ENCODE data around the gene RNASET2. TPM values are rescaled to one million over a fixed set of nuclear protein-coding genes. Genes with fewer than 3 reads are reported as not detected.
A peak's percentile ranks its signal among the peaks of the same experiment; 100 is the strongest.

Gene RNASET2
- polyA plus RNA-seq, 3 donors, result 432 to 562 (median 493) TPM

DNA sequence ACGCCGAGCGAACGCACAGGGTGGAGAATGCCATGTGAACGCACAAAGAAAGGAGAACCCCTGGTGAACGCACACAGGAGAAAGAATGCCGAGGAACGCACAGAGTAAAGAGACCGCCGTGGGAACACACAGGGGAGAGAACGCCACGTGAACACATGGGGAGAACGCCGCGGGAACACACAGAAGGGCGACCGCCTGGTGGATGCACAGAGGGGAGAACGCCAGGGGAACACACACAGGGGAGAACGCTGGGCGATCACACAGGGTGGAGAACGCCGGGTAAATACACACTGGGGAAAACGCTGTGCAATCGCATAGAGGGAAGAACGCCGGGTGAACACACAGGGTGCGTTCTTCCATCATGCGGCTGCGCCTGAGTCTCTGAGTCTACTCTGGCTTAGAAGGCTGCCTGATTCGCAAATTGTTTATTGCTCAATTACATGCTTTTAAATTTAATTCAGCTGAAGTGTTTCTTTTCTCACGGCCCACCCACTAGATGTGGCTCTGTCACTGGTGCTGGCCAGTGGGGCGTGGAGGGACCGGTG lies 54.1 kb downstream of the RNASET2 start:
- TF ChIP-seq, protein P1, sequence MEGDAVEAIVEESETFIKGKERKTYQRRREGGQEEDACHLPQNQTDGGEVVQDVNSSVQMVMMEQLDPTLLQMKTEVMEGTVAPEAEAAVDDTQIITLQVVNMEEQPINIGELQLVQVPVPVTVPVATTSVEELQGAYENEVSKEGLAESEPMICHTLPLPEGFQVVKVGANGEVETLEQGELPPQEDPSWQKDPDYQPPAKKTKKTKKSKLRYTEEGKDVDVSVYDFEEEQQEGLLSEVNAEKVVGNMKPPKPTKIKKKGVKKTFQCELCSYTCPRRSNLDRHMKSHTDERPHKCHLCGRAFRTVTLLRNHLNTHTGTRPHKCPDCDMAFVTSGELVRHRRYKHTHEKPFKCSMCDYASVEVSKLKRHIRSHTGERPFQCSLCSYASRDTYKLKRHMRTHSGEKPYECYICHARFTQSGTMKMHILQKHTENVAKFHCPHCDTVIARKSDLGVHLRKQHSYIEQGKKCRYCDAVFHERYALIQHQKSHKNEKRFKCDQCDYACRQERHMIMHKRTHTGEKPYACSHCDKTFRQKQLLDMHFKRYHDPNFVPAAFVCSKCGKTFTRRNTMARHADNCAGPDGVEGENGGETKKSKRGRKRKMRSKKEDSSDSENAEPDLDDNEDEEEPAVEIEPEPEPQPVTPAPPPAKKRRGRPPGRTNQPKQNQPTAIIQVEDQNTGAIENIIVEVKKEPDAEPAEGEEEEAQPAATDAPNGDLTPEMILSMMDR (IDR thresholded peaks at IDR 0.05), result no peak
- Histone ChIP-seq H4K20me1 (ENCODE audit: insufficient read depth, low read length) (no peaks in the 10 kb centered on the region), H3K4me3 (replicated peaks in 1 of 3; ENCODE audit: low read depth in 2 of 3, low read length in 3 of 3) (no peak overlapping the region), H3K4me2 (replicated peaks; ENCODE audit: extremely low read depth, low read length, poor library complexity, severe bottlenecking) (no peak overlapping the region), H3K27me3 (ENCODE audit: control insufficient read depth in 2 of 2, insufficient read depth in 2 of 2, low read length in 2 of 2) (no peaks in the 10 kb centered on the region), H3K27ac (ENCODE audit: low read depth in 1 of 2, low read length in 2 of 2) (no peak overlapping the region), H3K9ac (ENCODE audit: insufficient read depth, low read length, poor library complexity, severe bottlenecking) (no peak overlapping the region), H2AFZ (ENCODE audit: insufficient read depth, low read depth, low read length, poor library complexity, severe bottlenecking) (no peak overlapping the region), H3K36me3 (replicated peaks in 1 of 2; ENCODE audit: control insufficient read depth in 1 of 2, insufficient read depth in 2 of 2, low read length in 2 of 2) (no peaks in the 10 kb centered on the region), H3K79me2 (ENCODE audit: insufficient read depth, low read length) (no peaks in the 10 kb centered on the region), H3K9me3 (replicated peaks in 1 of 2; ENCODE audit: control insufficient read depth in 1 of 2, insufficient read depth in 1 of 2, low read length in 2 of 2) (peaks cover 14 to 35% of the 10 kb centered on the region in 2 donors), H3K4me1 (ENCODE audit: control insufficient read depth in 1 of 2, insufficient read depth in 2 of 2, low read length in 2 of 2) (peaks cover 2 to 6% of the 10 kb centered on the region in 2 donors)
- H3K4me1 Mint-ChIP-seq, result peaks cover 11% of the 10 kb centered on the region
- H3K27ac Mint-ChIP-seq, result no peak overlapping the region
- no peak for DNase-seq
- peaks cover 0 to 8% of the 10 kb centered on the region in 2 donors for H3K36me3 Mint-ChIP-seq
- no peak overlapping the region for H3K4me3 Mint-ChIP-seq
- peaks cover 15 to 28% (median 24%) of the 10 kb centered on the region in 7 donors for H3K9me3 Mint-ChIP-seq
- H3K27me3 Mint-ChIP-seq (ENCODE audit: low read depth in 3 of 3), result peaks cover 0 to 8% (median 6%) of the 10 kb centered on the region in 3 donors
- 94% methylated on average over 33 of the region's 33 CpGs for WGBS (ENCODE audit: insufficient coverage)
- intact Hi-C loops (cut with micrococcal nuclease), result no loop called here

DNA sequence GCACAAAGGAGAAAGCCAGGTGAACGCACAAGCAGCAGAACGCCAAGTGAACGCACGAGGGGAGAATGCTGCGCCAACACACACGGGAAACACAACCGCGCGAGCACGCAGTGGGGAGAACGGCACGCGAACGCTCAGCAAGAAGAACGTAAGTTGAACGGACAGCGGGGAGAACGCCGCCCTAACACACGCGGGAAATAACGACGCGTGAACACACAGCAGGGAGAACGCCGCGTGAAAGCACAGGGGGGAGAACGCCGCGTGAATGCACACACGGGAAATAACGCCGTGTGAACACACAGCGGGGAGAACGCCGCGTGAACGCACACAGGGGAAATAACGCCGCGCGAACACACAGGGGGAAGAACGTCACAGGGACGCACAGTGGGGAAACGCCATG lies 54.7 kb downstream of the RNASET2 start:
- peaks cover 15 to 28% (median 24%) of the 10 kb centered on the region in 7 donors for H3K9me3 Mint-ChIP-seq
- TF ChIP-seq, protein P1 (IDR thresholded peaks at IDR 0.05), result no peak
- peak overlapping the region in 2 of 7 donors; percentile 2 to 22 for H3K27ac Mint-ChIP-seq
- H3K4me1 ChIP-seq (ENCODE audit: control insufficient read depth in 1 of 2, insufficient read depth in 2 of 2, low read length in 2 of 2), result no peaks in the 10 kb centered on the region
- peaks cover 5% of the 10 kb centered on the region for H3K4me1 Mint-ChIP-seq
- H3K9ac ChIP-seq (ENCODE audit: insufficient read depth, low read length, poor library complexity, severe bottlenecking), result no peak overlapping the region
- 96% methylated on average over 45 of the region's 45 CpGs for WGBS (ENCODE audit: insufficient coverage)
- H3K4me2 ChIP-seq (replicated peaks; ENCODE audit: extremely low read depth, low read length, poor library complexity, severe bottlenecking), result no peak overlapping the region
- DNase-seq, result no peak
- no peaks in the 10 kb centered on the region for H4K20me1 ChIP-seq (ENCODE audit: insufficient read depth, low read length)
- peaks cover 14 to 35% of the 10 kb centered on the region in 2 donors for H3K9me3 ChIP-seq (replicated peaks in 1 of 2; ENCODE audit: control insufficient read depth in 1 of 2, insufficient read depth in 1 of 2, low read length in 2 of 2)
- no peaks in the 10 kb centered on the region for H3K36me3 ChIP-seq (replicated peaks in 1 of 2; ENCODE audit: control insufficient read depth in 1 of 2, insufficient read depth in 2 of 2, low read length in 2 of 2)
- H3K36me3 Mint-ChIP-seq, result peaks cover 0 to 8% of the 10 kb centered on the region in 2 donors
- no peak overlapping the region for H3K4me3 ChIP-seq (replicated peaks in 1 of 3; ENCODE audit: low read depth in 2 of 3, low read length in 3 of 3)
- H3K27ac ChIP-seq (ENCODE audit: low read depth in 1 of 2, low read length in 2 of 2), result no peak overlapping the region
- intact Hi-C loops (cut with micrococcal nuclease), result no loop called here
- no peak overlapping the region for H3K4me3 Mint-ChIP-seq
- peaks cover 0 to 8% (median 6%) of the 10 kb centered on the region in 3 donors for H3K27me3 Mint-ChIP-seq (ENCODE audit: low read depth in 3 of 3)
- no peaks in the 10 kb centered on the region for H3K79me2 ChIP-seq (ENCODE audit: insufficient read depth, low read length)
- H3K27me3 ChIP-seq (ENCODE audit: control insufficient read depth in 2 of 2, insufficient read depth in 2 of 2, low read length in 2 of 2), result no peaks in the 10 kb centered on the region
- no peak overlapping the region for H2AFZ ChIP-seq (ENCODE audit: insufficient read depth, low read depth, low read length, poor library complexity, severe bottlenecking)

All from CD14-positive monocyte (primary cell).